HepG2 (cell line): Measurements from ENCODE around the gene RPLP1. TPM values are rescaled to one million over a fixed set of nuclear protein-coding genes. Genes with fewer than 3 reads are reported as not detected.

ENCODE experiments used
- BORCS8-MEF2B ChIP-seq: sonication (generic); formaldehyde crosslinking; IDR thresholded peaks from 2 replicates; pipeline ENCODE4 v1.8.0; 2022; ENCODE audit warnings: mild to moderate bottlenecking, missing genetic modification reagents
- E2F2 ChIP-seq: sonication (generic); formaldehyde crosslinking; IDR thresholded peaks from 2 replicates; pipeline ENCODE4 v1.4.0; 2020; ENCODE audit warnings: missing genetic modification reagents, borderline replicate concordance
- GMEB2 ChIP-seq: IDR thresholded peaks from 2 replicates; pipeline ENCODE4 v1.6.1; 2016; ENCODE audit warnings: missing biosample characterization, missing genetic modification reagents, low read depth
- GZF1 ChIP-seq: sonication (generic); formaldehyde crosslinking; IDR thresholded peaks from 2 replicates; pipeline ENCODE4 v1.5.1; 2020; ENCODE audit warnings: mild to moderate bottlenecking, missing genetic modification reagents
- IRF9 ChIP-seq: sonication (generic); formaldehyde crosslinking; IDR thresholded peaks from 2 replicates; pipeline ENCODE4 v1.8.0; 2022; ENCODE audit warnings: missing genetic modification reagents, mild to moderate bottlenecking, borderline replicate concordance
- KDM3A ChIP-seq: IDR thresholded peaks from 2 replicates; pipeline ENCODE4 v1.6.1; 2018; ENCODE audit warnings: low read depth, missing compliant biosample characterization
- NAIF1 ChIP-seq: sonication (generic); formaldehyde crosslinking; IDR thresholded peaks from 2 replicates; pipeline ENCODE4 v1.5.0; 2020; ENCODE audit warnings: mild to moderate bottlenecking, missing genetic modification reagents, borderline replicate concordance
- PAF1 ChIP-seq: IDR thresholded peaks from 2 replicates; pipeline ENCODE4 v1.6.1; 2016; ENCODE audit warnings: missing genetic modification reagents, missing compliant biosample characterization
- PPARG ChIP-seq: conservative IDR thresholded peaks from 2 replicates; pipeline ENCODE4 v1.6.1; 2016; ENCODE audit warnings: missing biosample characterization, missing genetic modification reagents
- RARG ChIP-seq: sonication (generic); formaldehyde crosslinking; IDR thresholded peaks from 2 replicates; pipeline ENCODE4 v1.4.0; 2020; ENCODE audit warnings: low read depth, mild to moderate bottlenecking, missing genetic modification reagents
- TAF15 ChIP-seq: fragments of 200-400 bp; formaldehyde crosslinking; IDR thresholded peaks from one replicate; pipeline ENCODE4 v1.6.1; 2018; ENCODE audit warnings: mild to moderate bottlenecking, low read depth, low read length; ENCODE audit not compliant: poor library complexity, severe bottlenecking
- ZBED4 ChIP-seq: sonication (generic); formaldehyde crosslinking; IDR thresholded peaks from 2 replicates; pipeline ENCODE4 v1.4.0; 2020; ENCODE audit warnings: missing genetic modification reagents, borderline replicate concordance
- ZBTB44 ChIP-seq: sonication (generic); formaldehyde crosslinking; IDR thresholded peaks from 2 replicates; pipeline ENCODE4 v1.4.0; 2020; ENCODE audit warnings: missing genetic modification reagents
- ZNF138 ChIP-seq: sonication (generic); formaldehyde crosslinking; IDR thresholded peaks from 2 replicates; pipeline ENCODE4 v1.5.0; 2020; ENCODE audit warnings: mild to moderate bottlenecking, low read depth, missing genetic modification reagents
- ZNF468 ChIP-seq: sonication (generic); formaldehyde crosslinking; IDR thresholded peaks from 2 replicates; pipeline ENCODE4 v1.8.0; 2022; ENCODE audit warnings: mild to moderate bottlenecking, moderate library complexity, missing genetic modification reagents
- ZNF746 ChIP-seq: sonication (generic); formaldehyde crosslinking; IDR thresholded peaks from 2 replicates; pipeline ENCODE4 v1.8.0; 2022; ENCODE audit warnings: mild to moderate bottlenecking, missing genetic modification reagents
- ZSCAN5A ChIP-seq: sonication (generic); formaldehyde crosslinking; IDR thresholded peaks from 2 replicates; pipeline ENCODE4 v1.8.0; 2022; ENCODE audit warnings: mild to moderate bottlenecking, missing genetic modification reagents, borderline replicate concordance
- polyA plus RNA-seq, 8 experiments: library from polyadenylated mRNA; depleted of rRNA in 3 of 8; stranded (reverse) in 7 of 8; unstranded in 1 of 8; fragments of >200 nt; fragmentation: Illumina TruSeq in 4 of 8; extraction: Trizol in 4 of 8; gene quantifications; 2 replicates each; pipeline versions ENCODE4 v1.2.1 to v1.2.3, GENCODE V29; 2011 to 2016; ENCODE audit warnings: low read depth in 4 of 8, missing spikeins in 1 of 8, mixed read lengths in 1 of 8; ENCODE audit not compliant: insufficient read depth in 1 of 8
- total RNA-seq, 5 experiments: library from RNA; depleted of rRNA; stranded (reverse); fragments of >200 nt; fragmentation: Illumina TruSeq; extraction: Trizol; gene quantifications; 2 replicates each; pipeline ENCODE4 v1.2.3, GENCODE V29; 2016; ENCODE audit warnings: low read depth in 1 of 5

RPLP1 gene
- total and polyA plus RNA-seq, 2 of the 13 experiments (the other 11 are each of a cell fraction or from before 2014, with no cell fraction given), result 817 to 929 TPM

GRCh38 chr15:69451951-69452691 lies 497 bp upstream of the RPLP1 start (continued):
- TF ChIP-seq TAF15, result no peak
- no peak; the same call in 1 of the 2 replicates for TF ChIP-seq ZNF746
- TF ChIP-seq ZNF468 (CRISPR knock-in tag), result no peak
- no peak for TF ChIP-seq IRF9
- TF ChIP-seq BORCS8-MEF2B (CRISPR knock-in tag), result peak; percentile 27; the same call in 1 of the 2 replicates
- no peak for TF ChIP-seq ZNF138
- no peak for TF ChIP-seq E2F2 (CRISPR knock-in tag)
- no peak; the same call in 1 of the 2 replicates for TF ChIP-seq RARG (CRISPR knock-in tag)
- TF ChIP-seq GMEB2, result no peak
- TF ChIP-seq ZBTB44 (CRISPR knock-in tag), result no peak
- no peak for TF ChIP-seq KDM3A
- TF ChIP-seq GZF1 (CRISPR knock-in tag), result peak; percentile 96
- no peak for TF ChIP-seq PAF1 (CRISPR knock-in tag)
- TF ChIP-seq ZBED4 (CRISPR knock-in tag), result peak; percentile 14; the same call in 1 of the 2 replicates
- TF ChIP-seq ZSCAN5A, result no peak; the same call in 1 of the 2 replicates
- no peak for TF ChIP-seq PPARG (CRISPR knock-in tag)
- TF ChIP-seq NAIF1, result no peak
